Measurements from ENCODE around the gene SNCG.

SNCG gene

DNA sequence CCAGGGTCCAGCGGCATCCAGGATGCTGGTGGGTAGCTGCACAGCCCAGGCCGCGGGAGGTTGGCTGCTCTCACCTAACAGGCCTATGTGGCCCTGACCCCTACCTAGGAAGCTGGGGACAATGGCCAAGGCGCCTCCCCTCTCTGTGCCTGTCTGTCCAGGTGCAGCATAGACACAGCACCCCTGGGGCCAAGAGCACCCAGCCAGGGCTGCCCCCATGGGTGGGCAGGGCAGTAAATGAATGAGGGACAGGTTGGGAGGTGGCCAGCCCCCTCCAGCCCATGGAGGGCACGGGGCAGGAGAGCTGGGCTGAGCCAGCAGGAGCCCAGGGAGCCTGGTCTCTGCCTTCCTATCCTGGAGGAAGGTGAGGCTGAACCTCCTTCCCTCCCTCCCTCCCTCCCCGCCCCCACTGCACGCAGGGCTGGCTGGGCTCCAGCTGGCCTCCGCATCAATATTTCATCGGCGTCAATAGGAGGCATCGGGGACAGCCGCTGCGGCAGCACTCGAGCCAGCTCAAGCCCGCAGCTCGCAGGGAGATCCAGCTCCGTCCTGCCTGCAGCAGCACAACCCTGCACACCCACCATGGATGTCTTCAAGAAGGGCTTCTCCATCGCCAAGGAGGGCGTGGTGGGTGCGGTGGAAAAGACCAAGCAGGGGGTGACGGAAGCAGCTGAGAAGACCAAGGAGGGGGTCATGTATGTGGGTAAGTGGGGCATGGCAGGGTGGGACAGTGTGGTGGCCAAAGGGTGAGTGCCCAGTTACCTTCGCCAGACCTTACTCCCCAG is at the start of gene SNCG:
Gene SNCG, plus strand, starts transcription at position 484 of the 785 bp plus-strand sequence. Its CDS starts 99 bp downstream, at position 583.
- no peak for TF ChIP-seq CTCF (IDR thresholded peaks at IDR 0.05; ENCODE audit: low read length, missing control alignments)
- peak within 1 kb of the TSS; percentile 29 for H3K4me3 ChIP-seq (replicated peaks; ENCODE audit: low read depth, low read length)
- DNase-seq (ENCODE audit: low read depth) = peak; percentile 52

- TF ChIP-seq CTCF (IDR thresholded peaks at IDR 0.05; ENCODE audit: low read length, missing control alignments) = no peak
- H3K4me3 ChIP-seq (replicated peaks; ENCODE audit: low read depth, low read length) = no peak overlapping the region
- no peak for DNase-seq (ENCODE audit: low read depth)
Observed at GRCh38 chr10:86914734-86915133, 43.7 kb upstream of the SNCG start.

DNA sequence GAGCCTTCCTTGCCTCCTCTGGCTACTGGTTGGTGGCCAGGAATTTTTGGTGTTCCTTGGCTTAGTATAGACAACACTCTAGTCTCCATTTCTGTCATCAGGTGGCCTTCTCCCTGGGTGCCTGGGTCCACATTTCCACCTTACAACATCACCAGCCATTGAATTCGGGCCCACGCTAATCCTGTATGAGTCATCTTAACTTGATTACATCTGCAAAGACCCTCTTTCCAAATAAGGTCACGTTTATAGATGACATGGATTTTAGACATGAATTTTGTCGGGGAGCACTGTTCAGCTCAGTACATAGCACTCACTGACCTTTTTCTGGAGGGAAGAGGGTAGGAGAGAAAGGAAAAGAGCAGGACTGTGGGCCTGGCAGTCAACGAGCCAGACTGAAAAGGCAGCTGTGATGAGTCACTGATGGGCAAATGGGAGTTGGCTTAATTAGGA is 40.4 kb upstream of the SNCG start:
- H3K4me3 ChIP-seq (replicated peaks; ENCODE audit: low read depth, low read length) = no peak overlapping the region
- peak; percentile 24 for DNase-seq (ENCODE audit: low read depth)
- no peak for TF ChIP-seq CTCF (IDR thresholded peaks at IDR 0.05; ENCODE audit: low read length, missing control alignments)

GRCh38 chr10:86922553-86922961 is 35.8 kb upstream of the SNCG start:
- no peak for TF ChIP-seq CTCF (IDR thresholded peaks at IDR 0.05; ENCODE audit: low read length, missing control alignments)
- no peak overlapping the region for H3K4me3 ChIP-seq (replicated peaks; ENCODE audit: low read depth, low read length)
- no peak for DNase-seq (ENCODE audit: low read depth)

DNA sequence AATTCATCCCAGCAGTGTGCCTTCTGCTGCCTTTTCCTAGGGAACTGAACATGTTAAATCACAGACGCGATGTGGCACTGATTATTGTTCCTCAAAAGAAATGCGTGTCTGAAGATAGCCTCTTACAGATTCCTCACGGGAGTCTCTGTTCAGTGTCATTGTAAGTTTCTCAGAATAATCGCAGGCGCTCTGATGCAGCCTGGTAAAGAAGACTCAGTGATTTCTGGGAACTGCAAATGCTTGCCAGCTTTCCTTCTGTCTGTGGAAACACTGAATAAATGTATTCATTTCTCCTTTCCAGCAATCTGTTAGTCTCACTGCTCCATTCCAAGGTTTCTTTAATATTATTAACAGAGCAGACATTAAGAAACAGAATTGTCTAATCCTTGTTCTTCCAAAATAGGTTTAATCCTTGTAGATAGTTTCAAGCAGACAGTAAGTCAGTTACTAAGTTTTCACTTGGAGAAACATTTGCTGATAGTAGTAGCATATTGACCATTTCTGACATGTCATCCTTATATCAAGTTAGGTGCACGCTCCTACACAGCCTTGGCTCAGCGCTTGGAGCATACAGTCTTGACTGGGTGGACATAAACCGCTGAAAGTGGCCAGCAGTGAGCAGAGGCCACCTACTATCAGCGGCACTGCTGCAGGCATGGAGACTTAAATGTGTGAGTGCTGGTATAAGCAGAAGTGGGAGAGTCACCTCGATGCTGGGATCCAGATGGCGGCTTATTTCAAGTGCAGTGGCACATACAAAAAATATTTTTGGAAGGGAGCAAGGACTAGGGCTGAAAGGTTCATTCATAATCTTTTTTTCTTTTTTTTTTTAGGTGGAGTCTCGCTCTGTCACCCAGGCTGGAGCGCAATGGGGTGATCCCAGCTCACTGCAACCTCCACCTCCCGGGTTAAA is 28.7 kb upstream of the SNCG start:
- TF ChIP-seq CTCF (IDR thresholded peaks at IDR 0.05; ENCODE audit: low read length, missing control alignments) = no peak
- H3K4me3 ChIP-seq (replicated peaks; ENCODE audit: low read depth, low read length) = no peak overlapping the region
- no peak for DNase-seq (ENCODE audit: low read depth)

GRCh38 chr10:86931872-86932271 is 26.5 kb upstream of the SNCG start:
- DNase-seq (ENCODE audit: low read depth) = peak; percentile 73
- no peak overlapping the region for H3K4me3 ChIP-seq (replicated peaks; ENCODE audit: low read depth, low read length)
- TF ChIP-seq CTCF (IDR thresholded peaks at IDR 0.05; ENCODE audit: low read length, missing control alignments) = no peak
